Trophoblast cell (in vitro differentiated cells and primary cell): ENCODE results near the gene GHRH.
A peak's percentile ranks its signal among the peaks of the same experiment; 100 is the strongest.

Experiments used
- DNase-seq, 2 donors: peaks; one replicate each; pipeline ENCODE4 v3.0.0-alpha.2; 2016
- H2AFZ ChIP-seq: 2 replicates; pipeline ENCODE4 v1.6.1; 2013; ENCODE audit warnings: low read length, moderate library complexity, mild to moderate bottlenecking; ENCODE audit not compliant: insufficient read depth, poor library complexity
- H2AK5ac ChIP-seq: 2 replicates; pipeline ENCODE4 v1.6.1; 2013; ENCODE audit warnings: mild to moderate bottlenecking, low read length
- H2BK120ac ChIP-seq: 2 replicates; pipeline ENCODE4 v1.6.1; 2013; ENCODE audit warnings: low read length, mild to moderate bottlenecking, moderate library complexity; ENCODE audit not compliant: insufficient read depth, poor library complexity
- H2BK12ac ChIP-seq: 2 replicates; pipeline ENCODE4 v1.6.1; 2013; ENCODE audit warnings: mild to moderate bottlenecking, low read length, moderate library complexity
- H2BK5ac ChIP-seq: 2 replicates; pipeline ENCODE4 v1.6.1; 2013; ENCODE audit warnings: low read length, low read depth, moderate library complexity, mild to moderate bottlenecking; ENCODE audit not compliant: poor library complexity
- H3K14ac ChIP-seq: 2 replicates; pipeline ENCODE4 v1.6.1; 2013; ENCODE audit warnings: mild to moderate bottlenecking, low read length
- H3K18ac ChIP-seq: 2 replicates; pipeline ENCODE4 v1.6.1; 2013; ENCODE audit warnings: mild to moderate bottlenecking, low read length
- H3K23ac ChIP-seq: 2 replicates; pipeline ENCODE4 v1.6.1; 2013; ENCODE audit warnings: low read length
- H3K27ac ChIP-seq: 2 replicates; pipeline ENCODE4 v1.5.1; 2013; ENCODE audit warnings: low read depth, mild to moderate bottlenecking, inconsistent platforms, low read length, moderate library complexity
- H3K27me3 ChIP-seq: 2 replicates; pipeline ENCODE4 v1.6.1; 2013; ENCODE audit warnings: inconsistent platforms, mild to moderate bottlenecking, low read length, moderate library complexity; ENCODE audit not compliant: insufficient read depth
- H3K36me3 ChIP-seq, 2 experiments: 1 replicate in 1 of 2; 2 replicates in 1 of 2; pipeline ENCODE4 v1.6.1; 2013; ENCODE audit warnings: low read length in 2 of 2, mild to moderate bottlenecking in 2 of 2, moderate library complexity in 1 of 2; ENCODE audit not compliant: insufficient read depth in 2 of 2, control insufficient read depth in 1 of 2
- H3K4ac ChIP-seq: 2 replicates; pipeline ENCODE4 v1.6.1; 2013; ENCODE audit warnings: low read depth, mild to moderate bottlenecking, low read length, moderate library complexity
- H3K4me1 ChIP-seq, 2 experiments: 1 replicate in 1 of 2; 2 replicates in 1 of 2; pipeline ENCODE4 v1.6.1; 2013; ENCODE audit warnings: low read length in 2 of 2, mild to moderate bottlenecking in 2 of 2, moderate library complexity in 1 of 2; ENCODE audit not compliant: insufficient read depth in 2 of 2, control insufficient read depth in 1 of 2
- H3K4me2 ChIP-seq: 2 replicates; pipeline ENCODE4 v1.6.1; 2013; ENCODE audit warnings: inconsistent platforms, mild to moderate bottlenecking, low read length, moderate library complexity
- H3K4me3 ChIP-seq: 2 replicates; pipeline ENCODE4 v1.5.1; 2013; ENCODE audit warnings: mild to moderate bottlenecking, low read depth, low read length, inconsistent platforms
- H3K79me1 ChIP-seq: one replicate; pipeline ENCODE4 v1.6.1; 2013; ENCODE audit warnings: low read length
- H3K79me2 ChIP-seq: 2 replicates; pipeline ENCODE4 v1.6.1; 2013; ENCODE audit warnings: low read length, mild to moderate bottlenecking; ENCODE audit not compliant: control insufficient read depth, insufficient read depth, poor library complexity
- H3K9ac ChIP-seq: 2 replicates; pipeline ENCODE4 v1.6.1; 2013; ENCODE audit warnings: mild to moderate bottlenecking, low read length
- H3K9me3 ChIP-seq: 2 replicates; pipeline ENCODE4 v1.6.1; 2013; ENCODE audit warnings: low read depth, mild to moderate bottlenecking, control low read depth, inconsistent platforms, low read length; ENCODE audit not compliant: insufficient read depth
- H4K12ac ChIP-seq: 2 replicates; pipeline ENCODE4 v1.6.1; 2013; ENCODE audit warnings: low read depth, mild to moderate bottlenecking, low read length, moderate library complexity
- H4K8ac ChIP-seq: 2 replicates; pipeline ENCODE4 v1.6.1; 2013; ENCODE audit warnings: low read depth, mild to moderate bottlenecking, low read length, moderate library complexity
- H4K91ac ChIP-seq: one replicate; pipeline ENCODE4 v1.6.1; 2013; ENCODE audit warnings: low read depth, mild to moderate bottlenecking, low read length, moderate library complexity
- WGBS: extraction: QIAGEN DNeasy Blood & Tissue Kit; methylation state at CpG from one replicate; pipeline ENCODE4 v1.1.7; 2013; ENCODE audit warnings: missing lambda C conversion rate; ENCODE audit not compliant: insufficient read length, insufficient coverage; ENCODE audit errors: extremely low coverage; 5-methylcytosine and 5-hydroxymethylcytosine counted together

Gene GHRH

GRCh38 chr20:37218976-37219375 lies 42.6 kb downstream of the GHRH start:
- H3K9me3 ChIP-seq = no peaks in the 10 kb centered on the region
- H2AK5ac ChIP-seq = no peak overlapping the region
- no peak overlapping the region for H4K8ac ChIP-seq
- no peak overlapping the region for H3K4me2 ChIP-seq
- no peak overlapping the region for H3K4me3 ChIP-seq
- H3K9ac ChIP-seq = no peak overlapping the region
- no peak overlapping the region for H3K18ac ChIP-seq
- peaks cover 17 to 27% of the 10 kb centered on the region in 2 experiments for H3K36me3 ChIP-seq
- H3K4ac ChIP-seq = no peak overlapping the region
- H2BK120ac ChIP-seq = no peak overlapping the region
- no peak overlapping the region for H2BK12ac ChIP-seq
- no peak overlapping the region for H3K27ac ChIP-seq
- no peaks in the 10 kb centered on the region for H3K79me1 ChIP-seq
- no peak overlapping the region for H2BK5ac ChIP-seq
- H3K23ac ChIP-seq = no peak overlapping the region
- no CpG with 5 or more reads among the region's 4 CpGs for WGBS
- no peak overlapping the region for H4K12ac ChIP-seq
- H3K27me3 ChIP-seq = no peaks in the 10 kb centered on the region
- no peak for DNase-seq
- no peaks in the 10 kb centered on the region for H3K4me1 ChIP-seq
- no peaks in the 10 kb centered on the region for H3K79me2 ChIP-seq
- H3K14ac ChIP-seq = no peak overlapping the region
- no peak overlapping the region for H4K91ac ChIP-seq
- no peak overlapping the region for H2AFZ ChIP-seq

- Histone ChIP-seq H2AFZ (no peak overlapping the region), H3K79me1 (no peaks in the 10 kb centered on the region), H2BK5ac (no peak overlapping the region), H3K4me1 (no peaks in the 10 kb centered on the region), H4K91ac (no peak overlapping the region), H3K4ac (no peak overlapping the region), H2BK120ac (no peak overlapping the region), H3K4me3 (no peak overlapping the region), H3K9ac (no peak overlapping the region), H3K27me3 (no peaks in the 10 kb centered on the region), H4K8ac (no peak overlapping the region), H2AK5ac (no peak overlapping the region), H3K79me2 (no peaks in the 10 kb centered on the region), H3K23ac (no peak overlapping the region), H3K27ac (no peak overlapping the region), H3K18ac (peak overlapping the region; percentile 31), H3K9me3 (no peaks in the 10 kb centered on the region), H3K14ac (no peak overlapping the region), H3K36me3 (peaks cover 14 to 26% of the 10 kb centered on the region in 2 experiments), H4K12ac (no peak overlapping the region), H2BK12ac (no peak overlapping the region), H3K4me2 (no peak overlapping the region)
- WGBS = no CpG with 5 or more reads among the region's 4 CpGs
- DNase-seq = no peak
Observed at GRCh38 chr20:37218441-37218840, 43.2 kb downstream of the GHRH start.

- Histone ChIP-seq H3K36me3 (peaks cover 42 to 63% of the 10 kb centered on the region in 2 experiments), H3K27ac (no peak overlapping the region), H3K4me2 (no peak overlapping the region), H4K12ac (no peak overlapping the region), H4K91ac (no peak overlapping the region), H3K4me1 (no peaks in the 10 kb centered on the region), H3K18ac (no peak overlapping the region), H2BK12ac (no peak overlapping the region), H3K27me3 (no peaks in the 10 kb centered on the region), H3K79me1 (no peaks in the 10 kb centered on the region), H3K4ac (no peak overlapping the region), H2BK120ac (no peak overlapping the region), H3K23ac (no peak overlapping the region), H4K8ac (no peak overlapping the region), H2AK5ac (no peak overlapping the region), H3K14ac (no peak overlapping the region), H2AFZ (no peak overlapping the region), H2BK5ac (no peak overlapping the region), H3K9me3 (no peaks in the 10 kb centered on the region), H3K79me2 (no peaks in the 10 kb centered on the region), H3K9ac (no peak overlapping the region), H3K4me3 (no peak overlapping the region)
- DNase-seq = no peak
- WGBS = no CpG with 5 or more reads among the region's 6 CpGs
Observed at GRCh38 chr20:37209661-37210314, 51.8 kb downstream of the GHRH start.

- DNase-seq = no peak
- no peak overlapping the region for H2AFZ ChIP-seq
- WGBS = no CpG with 5 or more reads among the region's 3 CpGs
Observed at GRCh38 chr20:37209193-37209592, 52.4 kb downstream of the GHRH start.

More at GRCh38 chr20:37209193-37209592, 52.4 kb downstream of the GHRH start:
- Histone ChIP-seq H3K18ac (no peak overlapping the region), H3K27ac (no peak overlapping the region), H3K9ac (no peak overlapping the region), H3K79me1 (no peaks in the 10 kb centered on the region), H2BK5ac (no peak overlapping the region), H3K4me1 (no peaks in the 10 kb centered on the region), H3K9me3 (no peaks in the 10 kb centered on the region), H3K4me2 (no peak overlapping the region), H3K23ac (no peak overlapping the region), H2BK120ac (no peak overlapping the region), H4K8ac (no peak overlapping the region), H3K36me3 (peaks cover 46 to 66% of the 10 kb centered on the region in 2 experiments), H3K14ac (no peak overlapping the region), H2AK5ac (no peak overlapping the region), H3K79me2 (no peaks in the 10 kb centered on the region), H3K4me3 (no peak overlapping the region), H2BK12ac (no peak overlapping the region), H3K4ac (no peak overlapping the region), H4K91ac (no peak overlapping the region), H4K12ac (no peak overlapping the region), H3K27me3 (no peaks in the 10 kb centered on the region)
